HTERT RPE-1 (cell line): ENCODE data around the gene KRTAP19-8.

Experiments used
- in situ Hi-C: fragments of 300-500 bp; cut with MboI; formaldehyde crosslinking; loops from 4 replicates; pipeline ENCODE4 v1.14.3; 2020; ENCODE audit warnings: low sequenced_read_pairs

The KRTAP19-8 gene

GRCh38 chr21:31038376-31038775 is at the start of gene KRTAP19-8:
Gene KRTAP19-8 (minus strand): TSS chr21:31038476. CDS start chr21:31038443, 33 bp downstream.
- in situ Hi-C loops = no loop called here

- in situ Hi-C loops = no loop called here
These were observed 49.6 kb upstream of the KRTAP19-8 start for GRCh38 chr21:31087639-31088473.

- in situ Hi-C loops = no loop called here
These were observed 46.4 kb upstream of the KRTAP19-8 start for GRCh38 chr21:31084689-31085088.

- in situ Hi-C loops = no loop called here
These were observed 40.5 kb upstream of the KRTAP19-8 start for GRCh38 chr21:31078796-31079195.

GRCh38 chr21:31078216-31078615 is 39.9 kb upstream of the KRTAP19-8 start:
- in situ Hi-C loops = no loop called here

- in situ Hi-C loops = no loop called here
These were observed 37.6 kb upstream of the KRTAP19-8 start for GRCh38 chr21:31075848-31076247.

- in situ Hi-C loops = no loop called here
These were observed 34.3 kb upstream of the KRTAP19-8 start for GRCh38 chr21:31072533-31072932.

- in situ Hi-C loops = no loop called here
These were observed 26.5 kb upstream of the KRTAP19-8 start for GRCh38 chr21:31064803-31065202.

- in situ Hi-C loops = no loop called here
These were observed 14.3 kb upstream of the KRTAP19-8 start for GRCh38 chr21:31052489-31053142.

GRCh38 chr21:31050577-31051157 is 12.4 kb upstream of the KRTAP19-8 start:
- in situ Hi-C loops = no loop called here

- in situ Hi-C loops = no loop called here
These were observed 7.6 kb upstream of the KRTAP19-8 start for GRCh38 chr21:31045841-31046240.

GRCh38 chr21:31043471-31043870 is 5.2 kb upstream of the KRTAP19-8 start:
- in situ Hi-C loops = no loop called here

GRCh38 chr21:31042080-31042464 is 3.8 kb upstream of the KRTAP19-8 start:
- in situ Hi-C loops = no loop called here

GRCh38 chr21:31041295-31042079 is 3.2 kb upstream of the KRTAP19-8 start:
- in situ Hi-C loops = no loop called here

- in situ Hi-C loops = no loop called here
These were observed 3.9 kb downstream of the KRTAP19-8 start for GRCh38 chr21:31034378-31034777.

- in situ Hi-C loops = no loop called here
These were observed 7.7 kb downstream of the KRTAP19-8 start for GRCh38 chr21:31030367-31031106.

- in situ Hi-C loops = no loop called here
These were observed 14.6 kb downstream of the KRTAP19-8 start for GRCh38 chr21:31023680-31024079.

- in situ Hi-C loops = no loop called here
These were observed 16.0 kb downstream of the KRTAP19-8 start for GRCh38 chr21:31022306-31022705.

- in situ Hi-C loops = no loop called here
These were observed 20.0 kb downstream of the KRTAP19-8 start for GRCh38 chr21:31018232-31018631.

- in situ Hi-C loops = no loop called here
These were observed 23.4 kb downstream of the KRTAP19-8 start for GRCh38 chr21:31014891-31015290.
